Left cardiac atrium (tissue), 4 donors: ENCODE measurements around the gene SIVA1. TPM values are rescaled to one million over a fixed set of nuclear protein-coding genes. Genes with fewer than 3 reads are reported as not detected.
"Not testable (repeated sequence)": the region's sequence is repeated elsewhere in the genome, so short reads cannot be mapped to it uniquely, and the experiment has no call there.

Source experiments
- ATAC-seq, 2 donors: fragments of 200-7000 bp; cut with Tn5 transposase; one replicate each; pipeline ENCODE4 v1.9.1; 2020; ENCODE audit warnings: mild to moderate bottlenecking in 2 of 2, moderate library complexity in 2 of 2
- DNase-seq: peaks from one replicate; pipeline ENCODE4 v3.0.0-alpha.2; 2020
- intact Hi-C, 2 donors: fragments of 100-400 bp; cut with DNase I; formaldehyde crosslinking; loops; one replicate each; pipeline versions ENCODE4 v1.14.1 to v1.15.1; 2022 to 2023
- total RNA-seq, 2 donors: library from RNA; stranded (reverse); fragmentation: NEBNext Ultra II Directional; extraction: Animal tissue kit (Norgen Biotek cat#: 25700); gene quantifications; one replicate each; pipeline ENCODE4 v1.2.1, GENCODE V29; 2021
- donor health status: DM: no; HTN: yes; CAD: no.
- donor health status: DM: no; HTN: yes; CAD: no; lungs with severe emphysema.
- donor health status: DM: yes; HTN: yes; CAD: no.
- donor health status: Dilated cardiomyopathy.

Gene SIVA1
- total RNA-seq, 2 donors from 2014 or later: 67.6 to 68.7 TPM

DNA sequence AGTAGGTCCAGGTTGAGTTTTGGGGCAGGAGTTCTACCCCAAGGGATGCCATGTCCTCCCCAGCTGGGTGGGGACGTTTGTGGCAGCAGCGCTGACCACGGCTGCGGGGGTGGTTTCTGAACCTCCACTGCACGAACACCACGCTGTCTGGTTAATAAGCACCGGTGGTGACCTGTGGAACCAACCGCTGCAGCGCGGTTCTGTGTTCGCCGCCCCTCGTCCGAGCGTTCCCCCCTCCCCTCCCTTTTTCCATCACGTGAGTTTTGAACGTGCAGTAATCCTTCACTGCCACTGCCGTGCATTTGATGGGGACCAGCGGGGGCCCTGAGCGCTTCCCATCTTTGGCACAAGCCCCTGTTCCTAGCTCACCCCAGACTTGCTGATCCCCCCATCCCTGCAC is 35.3 kb upstream of the SIVA1 start:
- no peak for DNase-seq
- ATAC-seq: no peak
- intact Hi-C loops: no loop called here

DNA sequence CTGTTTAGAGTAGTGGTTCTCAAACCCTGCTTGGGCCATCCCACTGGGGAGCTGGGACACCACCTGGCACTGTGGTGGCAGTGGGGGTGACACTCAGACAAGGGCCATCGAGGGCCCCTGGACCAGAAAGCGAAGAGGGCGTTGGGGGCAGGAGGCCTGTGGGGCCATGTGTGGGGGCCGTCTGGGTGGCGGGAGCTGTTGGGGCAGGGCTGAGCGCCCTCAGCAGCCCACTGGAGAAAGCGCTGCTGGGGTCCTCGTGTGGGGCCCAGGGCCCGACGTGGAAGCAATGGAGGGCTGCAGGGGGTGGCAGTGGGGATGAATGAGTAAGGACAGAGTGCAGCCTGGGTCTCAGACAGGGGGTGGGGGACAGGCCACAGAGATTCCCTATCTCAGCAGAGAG is 34.8 kb upstream of the SIVA1 start:
- DNase-seq (no peak), ATAC-seq (no peak)
- intact Hi-C loops: no loop called here

DNA sequence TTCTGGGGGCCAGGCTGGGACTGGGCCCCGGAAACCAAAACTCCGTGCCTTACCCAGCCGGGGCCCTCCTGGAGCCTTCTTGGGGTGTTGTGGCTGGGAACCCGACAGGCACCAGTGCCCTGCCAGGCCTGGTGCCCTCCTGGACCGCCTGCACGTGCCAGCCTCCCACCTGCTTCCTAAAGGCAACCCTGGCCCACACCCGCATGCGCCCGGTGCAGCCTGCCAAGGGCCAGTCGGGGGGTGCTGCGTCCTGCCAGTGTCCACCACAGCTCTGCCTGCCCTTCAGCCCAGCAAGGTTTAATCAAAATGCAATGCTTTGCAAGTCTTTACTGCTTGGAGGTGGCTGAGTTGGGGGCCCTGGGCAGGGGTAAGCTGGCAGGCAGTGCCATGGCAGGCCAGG is 34.1 kb upstream of the SIVA1 start:
- intact Hi-C loops: no loop called here
- ATAC-seq (no peak), DNase-seq (no peak)

DNA sequence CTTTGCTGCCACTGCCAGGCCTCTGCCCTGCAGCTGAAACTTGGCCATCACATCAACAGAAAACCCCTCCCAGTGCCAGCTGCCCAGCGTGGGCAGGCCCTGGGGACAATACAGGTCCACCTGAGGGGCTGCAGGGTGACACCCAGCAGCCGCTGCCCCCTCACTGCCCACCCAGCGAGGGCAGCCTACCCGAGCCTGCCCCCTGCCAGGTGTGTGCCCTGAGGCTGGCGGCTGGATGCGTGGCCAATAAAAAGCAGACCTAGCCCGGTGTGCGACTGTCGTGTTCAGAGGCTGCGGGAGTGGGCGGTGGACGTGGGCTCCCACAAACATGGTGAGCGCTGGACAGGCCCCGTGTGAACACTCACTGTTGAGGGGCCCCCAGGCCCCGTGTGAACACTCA is 33.6 kb upstream of the SIVA1 start:
- intact Hi-C loops: no loop called here
- no peak for DNase-seq

DNA sequence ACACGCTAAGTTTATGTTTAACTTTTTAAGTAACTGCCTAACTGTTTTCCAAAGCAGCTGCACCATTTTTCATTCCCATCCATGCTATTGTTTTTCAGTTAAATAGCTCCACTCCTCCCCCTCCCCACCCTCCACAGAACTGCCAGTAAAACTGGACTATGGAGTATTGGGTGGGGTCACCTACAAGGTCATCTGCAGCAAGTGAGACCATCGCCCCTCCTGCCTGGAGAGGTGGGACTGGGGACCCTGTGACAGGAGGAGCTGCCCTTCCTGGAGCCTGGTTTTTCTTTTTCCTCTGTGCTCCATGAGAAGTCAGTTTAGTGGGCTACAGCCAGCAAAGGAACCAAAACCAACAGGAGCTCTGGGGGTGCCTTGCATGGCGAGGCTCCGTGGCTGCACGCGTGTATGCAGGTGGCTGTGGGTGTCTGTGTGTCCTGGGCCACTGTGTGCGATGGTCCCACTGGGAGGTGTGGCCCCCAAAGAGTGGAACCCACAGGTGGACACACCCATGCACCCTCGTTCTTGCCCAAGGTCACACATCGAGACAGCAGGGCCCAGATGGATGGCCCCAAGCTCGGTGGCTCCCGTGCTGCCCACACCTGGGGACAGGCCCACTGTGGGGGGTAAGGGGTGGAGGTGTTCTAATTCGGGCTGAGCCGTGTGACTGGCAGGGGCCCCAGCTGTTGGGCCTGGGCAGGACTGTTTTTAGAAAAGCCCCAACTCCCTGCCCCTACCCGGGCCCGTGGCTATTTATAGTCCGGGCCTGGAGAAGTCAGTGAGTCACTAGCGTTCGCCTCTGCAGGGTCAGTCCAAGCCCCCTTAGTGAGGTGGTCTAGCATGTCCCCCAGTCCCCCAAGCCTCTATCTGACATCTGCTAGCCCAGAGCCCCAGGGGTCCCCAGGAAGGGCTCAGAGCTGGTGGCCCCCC is 31.2 kb upstream of the SIVA1 start:
- peak; percentile 4 to 14 for ATAC-seq
- peak; percentile 73 for DNase-seq
- intact Hi-C loops: no loop called here

More for the DNA sequence above, 33.6 kb upstream of the SIVA1 start:
- ATAC-seq: no peak

DNA sequence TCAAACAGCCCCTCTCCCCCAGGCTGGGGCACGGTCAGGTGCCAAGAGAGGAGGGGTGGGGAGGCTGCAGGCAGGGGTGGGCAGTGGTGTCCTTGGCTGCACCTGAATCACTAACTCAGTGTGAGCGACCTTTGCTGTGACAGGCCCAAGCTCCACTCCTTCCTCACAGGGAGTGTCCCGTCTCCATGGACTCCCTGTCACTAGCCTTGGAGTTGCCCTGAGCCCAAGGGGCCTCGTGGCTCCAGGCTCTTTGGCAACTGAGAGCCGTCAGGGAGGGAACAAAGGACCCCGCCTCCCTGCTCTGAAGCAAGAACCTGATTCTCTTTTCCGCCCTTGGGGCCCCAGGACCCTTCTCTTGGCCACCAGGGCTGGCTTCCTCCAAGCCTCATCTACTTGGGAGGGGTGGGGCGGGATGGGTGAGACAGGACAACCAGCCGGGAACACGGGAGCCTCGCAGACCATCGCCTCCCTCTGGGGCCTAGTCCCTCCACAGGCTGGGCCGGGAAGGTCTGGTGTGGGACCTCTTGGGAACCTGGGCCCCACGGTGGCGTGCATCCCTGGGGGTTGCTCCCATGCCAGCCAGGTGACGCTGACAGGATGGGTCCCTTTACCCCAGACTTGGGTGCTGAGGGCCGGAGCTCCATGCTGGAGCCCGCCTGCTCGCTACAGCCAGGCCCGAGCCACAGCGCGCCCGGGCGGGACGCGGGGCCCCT is 29.9 kb upstream of the SIVA1 start:
- DNase-seq (no peak), ATAC-seq (no peak)
- intact Hi-C loops: no loop called here

DNA sequence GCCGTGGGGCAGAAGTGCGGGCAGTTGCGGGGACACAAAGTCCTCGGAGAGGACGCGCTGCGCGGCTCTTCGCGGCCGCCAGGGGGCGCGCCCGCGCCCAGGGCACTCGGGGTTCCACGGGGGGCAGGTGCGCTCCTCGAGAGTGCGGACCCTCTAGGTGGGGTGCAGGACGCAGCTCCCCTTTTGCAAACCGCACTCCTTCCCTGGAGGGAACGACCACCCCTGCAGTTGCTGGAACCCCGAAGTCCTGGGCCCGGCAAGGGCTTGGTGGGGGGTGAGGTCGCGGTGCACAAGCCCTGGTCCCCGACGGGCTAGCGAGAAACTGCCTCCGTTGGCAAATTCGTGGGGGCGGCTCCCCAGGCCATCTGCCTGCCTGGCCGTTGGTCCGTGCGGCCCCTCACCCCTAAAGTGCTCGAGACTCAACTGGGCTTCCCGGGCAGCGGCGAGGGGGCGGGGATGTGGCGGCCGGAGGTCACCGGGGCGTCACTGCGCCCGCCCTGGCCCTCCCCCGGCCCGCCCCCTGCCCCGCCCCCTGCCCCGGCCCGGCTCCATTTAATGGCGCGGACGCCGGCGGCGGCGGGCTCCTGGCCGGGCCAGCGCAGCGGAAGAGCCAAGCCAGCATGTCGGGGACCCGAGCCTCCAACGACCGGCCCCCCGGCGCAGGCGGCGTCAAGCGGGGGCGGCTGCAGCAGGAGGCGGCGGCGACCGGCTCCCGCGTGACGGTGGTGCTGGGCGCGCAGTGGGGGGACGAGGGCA is 29.1 kb upstream of the SIVA1 start, which contains the start of gene ADSS1:
Gene ADSS1, plus strand, starts transcription at position 579 of the 756 bp plus-strand sequence. Its CDS starts 42 bp downstream, at position 621.
- peak; percentile 72 for ATAC-seq
- intact Hi-C loops: no loop called here

DNA sequence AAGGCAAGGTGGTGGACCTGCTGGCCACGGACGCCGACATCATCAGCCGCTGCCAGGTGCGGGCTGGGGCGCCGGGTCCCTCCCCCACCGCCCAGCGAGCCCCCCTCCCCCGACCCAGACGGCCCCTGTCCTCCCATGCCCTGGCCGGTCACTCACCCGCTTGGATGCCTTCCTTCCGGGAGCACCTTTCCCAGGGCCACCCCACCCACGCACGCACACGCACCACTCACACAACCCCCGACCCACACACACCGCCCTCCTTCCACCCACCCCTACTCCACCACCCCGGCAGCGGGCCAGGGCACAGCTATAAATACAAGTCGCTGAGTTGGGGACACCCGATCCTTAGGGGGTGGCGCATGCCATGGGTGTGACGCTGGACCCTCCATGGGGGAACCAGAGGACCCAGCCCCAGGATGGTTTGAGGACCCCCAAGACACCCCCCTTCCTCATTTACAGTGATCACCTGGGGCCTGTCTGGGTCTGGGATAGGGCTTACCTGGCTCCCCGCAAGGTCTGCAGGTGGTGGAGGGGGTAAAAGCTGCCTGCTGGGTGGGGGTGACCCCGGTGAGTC is 28.5 kb upstream of the SIVA1 start:
- peak; percentile 78 for DNase-seq
- intact Hi-C loops: no loop called here

More for the DNA sequence above, 29.1 kb upstream of the SIVA1 start, which contains the start of gene ADSS1:
- DNase-seq: peak; percentile 83

DNA sequence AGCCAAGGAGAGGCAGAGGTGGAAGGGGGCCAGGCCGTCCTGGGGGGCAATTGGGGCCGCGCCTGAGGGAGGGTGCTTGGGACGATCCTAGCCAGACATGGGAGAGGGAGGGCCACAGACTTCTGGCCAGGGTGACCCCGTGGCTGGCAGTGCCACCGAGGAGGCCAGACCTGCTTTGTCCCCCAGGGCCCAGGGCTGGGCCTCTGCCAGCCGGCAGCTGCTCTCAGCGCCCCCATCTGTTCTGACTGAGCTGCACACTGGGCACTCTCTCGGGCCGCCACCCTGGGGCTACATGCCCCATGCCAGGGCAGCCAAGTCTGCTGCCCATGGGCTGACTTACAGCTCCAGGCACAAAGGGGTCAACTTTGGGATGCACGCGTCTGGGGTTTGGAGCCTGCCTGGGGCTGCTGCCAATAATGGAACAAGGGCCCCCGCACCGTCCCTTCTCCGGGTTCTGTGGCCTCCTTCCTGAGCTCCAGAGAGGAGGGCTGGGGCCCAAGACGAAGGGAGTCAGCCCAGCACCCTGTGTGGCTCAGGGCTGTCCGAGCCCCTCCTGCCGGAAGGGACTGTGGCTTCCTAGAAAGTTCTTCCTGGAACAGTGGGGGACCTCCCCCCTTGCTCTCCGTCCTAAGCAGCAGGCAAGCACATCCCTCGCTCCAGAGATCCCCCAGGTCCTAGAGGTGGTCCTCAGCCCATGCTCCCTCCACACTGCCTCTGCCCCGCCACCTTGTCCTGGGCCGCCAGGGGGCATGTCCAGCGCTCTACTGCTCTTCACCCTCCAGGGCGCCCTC is 27.8 kb upstream of the SIVA1 start:
- peak; percentile 32 to 35 for ATAC-seq
- intact Hi-C loops: no loop called here
- DNase-seq: peak; percentile 66

More for the DNA sequence above, 28.5 kb upstream of the SIVA1 start:
- peak; percentile 17 to 39 for ATAC-seq

DNA sequence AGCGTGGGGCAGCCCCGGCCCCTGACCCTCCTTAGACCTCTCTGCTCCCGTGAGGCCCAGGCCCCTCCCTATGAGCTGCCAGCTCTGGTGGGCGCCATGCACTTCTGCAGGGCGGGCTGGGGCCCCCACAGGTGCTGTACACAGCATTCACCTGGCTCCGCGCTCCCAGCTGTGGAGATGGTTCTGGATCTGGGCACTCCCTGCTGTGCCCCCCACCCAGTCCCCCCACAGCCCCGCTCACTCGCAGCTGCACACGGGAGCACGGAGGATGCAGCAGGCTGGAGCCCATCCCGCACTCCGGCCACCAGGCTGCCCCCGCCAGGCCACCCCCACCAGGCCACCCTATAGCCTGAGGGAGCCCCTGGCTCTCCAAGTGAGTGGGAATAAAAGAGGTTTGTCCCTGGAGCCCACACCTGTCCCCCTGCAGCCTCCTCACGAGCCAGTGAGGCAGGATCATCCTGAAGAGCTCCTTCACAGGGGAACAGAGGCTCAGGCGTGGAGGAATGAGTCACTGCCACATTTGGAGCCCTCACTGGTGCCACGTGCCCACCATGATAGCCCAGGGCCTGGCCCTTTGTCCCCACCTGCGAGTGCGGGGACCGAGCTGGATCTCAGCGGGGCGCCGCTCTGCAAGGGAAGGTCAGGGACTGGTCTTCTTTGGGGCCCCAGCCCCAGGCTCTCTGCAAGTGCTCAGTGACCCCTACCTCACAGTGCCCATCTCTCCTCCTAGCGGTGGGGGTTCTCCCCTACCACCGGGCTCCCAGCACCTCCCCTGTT is 27.0 kb upstream of the SIVA1 start:
- peak in 1 of 2 donors; percentile 2 for ATAC-seq
- intact Hi-C loops: no loop called here
- peak; percentile 45 for DNase-seq

DNA sequence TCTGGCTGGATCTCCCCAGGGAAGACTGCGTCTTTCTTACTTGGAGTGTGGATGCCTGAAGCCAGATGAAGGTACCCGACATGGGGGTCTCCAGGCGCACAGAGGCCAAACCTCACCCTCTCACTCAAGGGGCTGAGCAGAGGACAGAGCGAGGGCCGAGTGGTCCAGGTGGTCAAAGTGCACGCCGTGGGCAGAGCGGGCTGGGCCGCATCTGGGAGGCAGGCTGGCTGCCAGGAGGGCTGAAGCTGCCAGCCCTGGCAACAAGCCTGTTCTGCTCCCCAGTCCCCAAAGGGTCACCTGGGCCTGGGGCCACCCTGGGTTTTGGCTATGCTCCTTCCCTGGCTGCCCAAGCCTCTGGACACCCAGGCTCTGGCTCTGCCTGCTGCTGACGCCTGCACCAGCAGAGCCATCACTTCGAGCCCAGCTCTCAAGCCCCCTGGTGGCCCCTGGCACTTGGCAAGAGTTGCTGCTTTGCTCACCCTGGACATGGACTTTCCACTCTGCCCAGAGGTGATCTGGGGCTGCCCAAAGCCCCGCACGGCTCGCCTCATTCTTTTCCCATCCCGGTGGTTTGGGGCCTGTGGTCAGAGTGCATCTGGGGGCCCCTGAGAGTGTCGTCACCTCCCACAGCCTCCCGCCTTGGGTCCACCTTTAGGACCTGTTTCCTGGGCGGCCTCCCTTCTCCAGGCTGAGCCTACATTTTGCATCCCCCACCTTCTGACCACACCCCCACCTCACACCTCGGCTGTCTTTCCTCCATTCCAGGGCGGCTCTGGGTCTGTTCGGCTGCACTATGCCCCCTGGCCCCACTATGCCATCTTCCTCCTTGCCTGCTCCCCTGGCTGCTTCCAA is 26.1 kb upstream of the SIVA1 start:
- no peak for DNase-seq
- intact Hi-C loops: no loop called here

DNA sequence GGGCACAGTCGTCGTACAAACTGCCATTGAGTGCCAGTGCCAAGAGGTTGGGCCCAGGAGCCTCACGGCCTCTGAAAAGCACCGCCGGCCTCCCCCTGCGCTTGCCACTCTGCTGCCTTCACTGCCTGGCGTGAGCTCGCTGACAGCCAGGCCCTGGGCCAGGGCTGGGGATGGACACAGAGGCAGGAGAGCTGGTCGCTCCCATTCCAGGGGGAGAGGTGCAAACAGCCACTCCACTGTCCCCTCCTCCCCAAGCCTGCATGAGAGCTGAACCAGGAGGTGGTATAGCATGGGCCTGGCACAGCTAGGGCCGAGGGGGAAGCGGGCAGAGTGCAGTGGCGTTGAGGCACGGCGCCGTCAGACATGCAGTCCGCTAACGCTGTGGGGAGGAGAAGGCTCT is 24.3 kb upstream of the SIVA1 start:
- intact Hi-C loops: no loop called here
- ATAC-seq: no peak
- DNase-seq: no peak

More for the DNA sequence above, 26.1 kb upstream of the SIVA1 start:
- peak in 1 of 2 donors; percentile 4 for ATAC-seq

DNA sequence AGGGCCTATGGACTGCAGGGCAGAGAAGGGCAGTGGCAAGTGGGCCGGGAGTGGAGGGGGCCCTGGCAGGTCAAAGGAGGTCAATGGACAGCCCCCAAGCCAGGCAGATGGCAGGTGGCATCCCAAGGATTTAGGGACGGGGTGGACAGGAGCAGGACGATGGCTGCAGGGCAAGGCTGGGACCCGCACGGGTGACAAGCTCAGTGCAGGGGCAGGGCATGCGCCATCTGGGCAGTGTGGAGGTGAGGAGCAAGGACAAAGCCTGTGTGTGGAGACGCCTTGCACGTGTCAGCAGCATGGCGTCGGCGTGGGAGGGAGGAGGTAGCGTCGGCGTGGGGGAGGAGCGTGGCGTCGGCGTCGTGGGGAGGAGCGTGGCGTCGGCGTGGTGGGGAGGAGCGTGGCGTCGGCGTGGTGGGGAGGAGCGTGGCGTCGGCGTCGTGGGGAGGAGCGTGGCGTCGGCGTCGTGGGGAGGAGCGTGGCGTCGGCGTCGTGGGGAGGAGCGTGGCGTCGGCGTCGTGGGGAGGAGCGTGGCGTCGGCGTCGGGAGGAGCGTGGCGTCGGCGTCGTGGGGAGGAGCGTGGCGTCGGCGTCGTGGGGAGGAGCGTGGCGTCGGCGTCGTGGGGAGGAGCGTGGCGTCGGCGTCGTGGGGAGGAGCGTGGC is 23.6 kb upstream of the SIVA1 start:
- DNase-seq, ATAC-seq, intact Hi-C loops: not testable (repeated sequence)

DNA sequence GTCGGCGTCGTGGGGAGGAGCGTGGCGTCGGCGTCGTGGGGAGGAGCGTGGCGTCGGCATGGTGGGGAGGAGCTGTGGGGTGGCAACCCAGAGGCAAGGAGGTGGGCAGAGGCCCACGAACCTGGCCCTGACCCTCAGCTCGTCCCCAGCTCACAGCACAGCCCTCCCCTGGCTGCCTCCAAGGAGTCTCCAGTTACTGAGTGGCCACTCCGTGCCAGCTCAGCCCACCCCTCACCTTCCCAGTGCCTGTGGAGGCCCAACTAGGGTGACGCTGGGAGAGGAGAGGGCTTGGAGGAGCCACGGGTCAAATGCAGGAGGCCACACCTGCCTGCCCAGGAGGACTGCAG is 23.1 kb upstream of the SIVA1 start:
- DNase-seq (no peak), ATAC-seq (no peak)
- intact Hi-C loops: no loop called here

DNA sequence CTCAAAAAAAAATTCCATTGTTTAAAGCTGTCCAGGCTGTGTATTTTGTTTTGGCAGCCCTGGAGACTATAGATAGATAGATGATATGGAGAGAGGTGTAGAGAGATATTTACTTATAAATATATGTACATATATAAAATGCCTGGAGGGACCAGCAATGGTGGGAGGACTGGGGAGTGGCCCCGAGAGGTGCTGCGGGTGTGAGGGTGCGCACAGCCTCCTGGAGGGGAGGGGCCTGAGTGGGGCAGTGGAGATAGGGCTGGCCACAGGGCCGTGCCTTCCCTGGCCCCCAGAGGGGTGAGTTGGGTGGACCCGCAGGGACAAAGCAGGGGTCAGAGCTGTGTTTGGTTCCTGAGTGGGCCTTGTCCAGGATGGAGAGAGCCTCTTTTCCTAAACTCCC is 22.5 kb upstream of the SIVA1 start:
- intact Hi-C loops: no loop called here

More for the DNA sequence above, 22.5 kb upstream of the SIVA1 start:
- ATAC-seq (no peak), DNase-seq (no peak)
